Esophagus muscularis mucosa (tissue), 3 donors: ENCODE measurements around the gene ZFX.

ENCODE experiments used
- POLR2AphosphoS5 ChIP-seq, 2 donors: sonication (generic); formaldehyde crosslinking; IDR thresholded peaks; one replicate each; pipeline ENCODE4 v1.6.1; 2017; ENCODE audit warnings: antibody characterized with exemption in 2 of 2
- TF ChIP-seq, protein P1 (sequence below), 3 experiments: fragments of 200-600 bp in 2 of 3; fragments of 450-650 bp in 1 of 3; sonication (generic) in 2 of 3; IDR thresholded peaks; one replicate each; pipeline ENCODE4 v1.5.1; 2017 to 2019; ENCODE audit warnings: antibody characterized with exemption in 3 of 3, mild to moderate bottlenecking in 2 of 3, moderate library complexity in 1 of 3

DNA sequence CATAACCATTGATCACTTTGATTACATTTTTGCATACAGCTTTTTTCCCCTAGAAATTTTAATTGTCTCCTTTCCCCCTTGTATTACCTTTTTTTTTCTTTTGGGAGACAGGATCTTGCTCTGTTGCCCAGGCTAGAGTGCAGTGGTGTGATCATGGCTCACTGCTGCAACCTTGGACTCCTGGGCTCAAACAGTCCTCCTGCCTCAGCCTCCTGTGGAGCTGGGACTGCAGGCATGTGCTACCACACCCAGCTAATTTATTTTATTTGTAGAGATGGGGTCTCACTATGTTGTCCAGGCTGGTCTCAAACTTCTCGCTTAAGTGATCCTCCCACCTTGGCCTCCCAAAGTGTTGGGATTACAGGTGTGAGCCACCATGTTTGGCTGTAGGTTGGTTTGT lies 47.0 kb downstream of the ZFX start:
- TF ChIP-seq, protein P1, sequence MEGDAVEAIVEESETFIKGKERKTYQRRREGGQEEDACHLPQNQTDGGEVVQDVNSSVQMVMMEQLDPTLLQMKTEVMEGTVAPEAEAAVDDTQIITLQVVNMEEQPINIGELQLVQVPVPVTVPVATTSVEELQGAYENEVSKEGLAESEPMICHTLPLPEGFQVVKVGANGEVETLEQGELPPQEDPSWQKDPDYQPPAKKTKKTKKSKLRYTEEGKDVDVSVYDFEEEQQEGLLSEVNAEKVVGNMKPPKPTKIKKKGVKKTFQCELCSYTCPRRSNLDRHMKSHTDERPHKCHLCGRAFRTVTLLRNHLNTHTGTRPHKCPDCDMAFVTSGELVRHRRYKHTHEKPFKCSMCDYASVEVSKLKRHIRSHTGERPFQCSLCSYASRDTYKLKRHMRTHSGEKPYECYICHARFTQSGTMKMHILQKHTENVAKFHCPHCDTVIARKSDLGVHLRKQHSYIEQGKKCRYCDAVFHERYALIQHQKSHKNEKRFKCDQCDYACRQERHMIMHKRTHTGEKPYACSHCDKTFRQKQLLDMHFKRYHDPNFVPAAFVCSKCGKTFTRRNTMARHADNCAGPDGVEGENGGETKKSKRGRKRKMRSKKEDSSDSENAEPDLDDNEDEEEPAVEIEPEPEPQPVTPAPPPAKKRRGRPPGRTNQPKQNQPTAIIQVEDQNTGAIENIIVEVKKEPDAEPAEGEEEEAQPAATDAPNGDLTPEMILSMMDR (IDR thresholded peaks at IDR 0.05) = no peak
- TF ChIP-seq POLR2AphosphoS5 (IDR thresholded peaks at IDR 0.05) = no peak
